Prostate gland (tissue), 2 donors: ENCODE data around the gene SERPINA6. TPM values are rescaled to one million over a fixed set of nuclear protein-coding genes. Genes with fewer than 3 reads are reported as not detected.

ENCODE experiments used
- DNase-seq: peaks from one replicate; pipeline ENCODE4 v3.0.0-alpha.2; 2019; ENCODE audit warnings: low spot score
- H3K27ac ChIP-seq, 2 donors: fragments of 200-600 bp; sonication (generic); 2 replicates each; pipeline ENCODE4 v1.5.1; 2017 to 2019
- H3K27me3 ChIP-seq: fragments of 200-600 bp; sonication (generic); replicated peaks from 2 replicates; pipeline ENCODE4 v1.5.1; 2019; ENCODE audit not compliant: insufficient read depth
- H3K36me3 ChIP-seq, 2 donors: fragments of 200-600 bp; sonication (generic); 1 replicate in 1 of 2; 2 replicates in 1 of 2; pipeline versions ENCODE4 v1.5.1 to v1.8.1; 2017 to 2019
- H3K4me1 ChIP-seq: fragments of 200-600 bp; sonication (generic); replicated peaks from 2 replicates; pipeline ENCODE4 v1.5.1; 2019
- H3K4me3 ChIP-seq, 2 donors: fragments of 200-600 bp; sonication (generic); 2 replicates each; pipeline ENCODE4 v1.5.1; 2017 to 2019
- H3K9me3 ChIP-seq: fragments of 200-600 bp; sonication (generic); 2 replicates; pipeline ENCODE4 v1.5.1; 2017
- POLR2A ChIP-seq: fragments of 450-650 bp; IDR thresholded peaks from one replicate; pipeline ENCODE4 v1.6.1; 2016; ENCODE audit warnings: antibody characterized with exemption, mild to moderate bottlenecking
- POLR2AphosphoS5 ChIP-seq: sonication (generic); formaldehyde crosslinking; IDR thresholded peaks from one replicate; pipeline ENCODE4 v1.6.1; 2017; ENCODE audit warnings: antibody characterized with exemption
- WGBS: methylation state at CpG from one replicate; pipeline ENCODE4 v1.1.5; 2018; 5-methylcytosine and 5-hydroxymethylcytosine counted together
- intact Hi-C: fragments of 100-400 bp; cut with DNase I; formaldehyde crosslinking; loops from one replicate; pipeline ENCODE4 v1.14.2; 2022
- total RNA-seq, 2 donors: library from RNA; depleted of rRNA; stranded (reverse); fragments of >200 nt; gene quantifications; one replicate each; pipeline ENCODE4 v1.1.0, GENCODE V29; 2016
- TF ChIP-seq, protein P1 (sequence below), 4 experiments: fragments of 200-600 bp in 2 of 4; fragments of 450-650 bp in 2 of 4; sonication (generic) in 2 of 4; IDR thresholded peaks; 1 replicate in 3 of 4; 2 replicates in 1 of 4; pipeline ENCODE4 v1.5.1; 2016 to 2019; ENCODE audit warnings: antibody characterized with exemption in 4 of 4, mild to moderate bottlenecking in 2 of 4, moderate library complexity in 2 of 4

SERPINA6 gene
- total RNA-seq, 2 donors from 2014 or later = not detected

DNA sequence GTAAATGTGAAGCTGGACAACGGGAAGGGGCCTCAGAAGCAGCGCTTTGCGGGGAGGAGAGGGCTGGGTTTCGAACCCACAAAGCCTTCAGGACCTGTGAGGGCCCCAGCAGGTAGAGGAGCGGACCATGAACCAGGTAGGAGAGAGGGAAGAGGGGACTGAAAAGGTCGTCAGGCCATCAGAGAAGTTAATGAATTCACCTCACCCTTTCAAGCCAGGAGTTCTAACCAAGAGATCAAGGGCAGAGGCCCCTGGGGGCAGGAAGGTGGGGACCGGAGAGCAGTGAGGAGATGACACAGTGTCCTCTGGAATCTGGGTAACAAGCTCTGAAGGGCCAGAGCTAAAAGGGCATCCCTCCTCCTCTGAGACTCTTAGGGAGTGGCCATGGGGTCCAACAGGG is 45.8 kb upstream of the SERPINA6 start:
- intact Hi-C loops = no loop called here
- TF ChIP-seq, protein P1, sequence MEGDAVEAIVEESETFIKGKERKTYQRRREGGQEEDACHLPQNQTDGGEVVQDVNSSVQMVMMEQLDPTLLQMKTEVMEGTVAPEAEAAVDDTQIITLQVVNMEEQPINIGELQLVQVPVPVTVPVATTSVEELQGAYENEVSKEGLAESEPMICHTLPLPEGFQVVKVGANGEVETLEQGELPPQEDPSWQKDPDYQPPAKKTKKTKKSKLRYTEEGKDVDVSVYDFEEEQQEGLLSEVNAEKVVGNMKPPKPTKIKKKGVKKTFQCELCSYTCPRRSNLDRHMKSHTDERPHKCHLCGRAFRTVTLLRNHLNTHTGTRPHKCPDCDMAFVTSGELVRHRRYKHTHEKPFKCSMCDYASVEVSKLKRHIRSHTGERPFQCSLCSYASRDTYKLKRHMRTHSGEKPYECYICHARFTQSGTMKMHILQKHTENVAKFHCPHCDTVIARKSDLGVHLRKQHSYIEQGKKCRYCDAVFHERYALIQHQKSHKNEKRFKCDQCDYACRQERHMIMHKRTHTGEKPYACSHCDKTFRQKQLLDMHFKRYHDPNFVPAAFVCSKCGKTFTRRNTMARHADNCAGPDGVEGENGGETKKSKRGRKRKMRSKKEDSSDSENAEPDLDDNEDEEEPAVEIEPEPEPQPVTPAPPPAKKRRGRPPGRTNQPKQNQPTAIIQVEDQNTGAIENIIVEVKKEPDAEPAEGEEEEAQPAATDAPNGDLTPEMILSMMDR (IDR thresholded peaks at IDR 0.05) = no peak
- TF ChIP-seq POLR2AphosphoS5 = no peak
- no peak for TF ChIP-seq POLR2A
- Histone ChIP-seq H3K36me3 (no peaks in the 10 kb centered on the region), H3K4me1 (no peaks in the 10 kb centered on the region), H3K9me3 (no peaks in the 10 kb centered on the region), H3K27ac (no peak overlapping the region), H3K4me3 (no peak overlapping the region), H3K27me3 (no peaks in the 10 kb centered on the region)
- 90% methylated on average over 7 of the region's 7 CpGs for WGBS
- no peak for DNase-seq

- no peak overlapping the region for H3K4me3 ChIP-seq
- DNase-seq = no peak
- no peaks in the 10 kb centered on the region for H3K9me3 ChIP-seq
- H3K4me1 ChIP-seq = no peaks in the 10 kb centered on the region
- no peaks in the 10 kb centered on the region for H3K36me3 ChIP-seq
- intact Hi-C loops = no loop called here
- 68% methylated on average over 3 of the region's 3 CpGs for WGBS
- H3K27ac ChIP-seq = no peak overlapping the region
- TF ChIP-seq POLR2A = no peak
- TF ChIP-seq, protein P1 (IDR thresholded peaks at IDR 0.05) = no peak
- H3K27me3 ChIP-seq = no peaks in the 10 kb centered on the region
Observed at GRCh38 chr14:94368243-94368590, 45.1 kb upstream of the SERPINA6 start.

GRCh38 chr14:94367347-94368242 is 44.5 kb upstream of the SERPINA6 start:
- TF ChIP-seq POLR2AphosphoS5 = no peak
- TF ChIP-seq POLR2A = no peak
- TF ChIP-seq, protein P1 (IDR thresholded peaks at IDR 0.05) = no peak
- H3K9me3 ChIP-seq = no peaks in the 10 kb centered on the region
- H3K27me3 ChIP-seq = no peaks in the 10 kb centered on the region
- no peak for DNase-seq
- intact Hi-C loops = no loop called here
- WGBS = 89% methylated on average over 12 of the region's 12 CpGs
- no peak overlapping the region for H3K4me3 ChIP-seq
- H3K36me3 ChIP-seq = no peaks in the 10 kb centered on the region
- H3K4me1 ChIP-seq = no peaks in the 10 kb centered on the region
- H3K27ac ChIP-seq = no peak overlapping the region

GRCh38 chr14:94366146-94366915 is 43.2 kb upstream of the SERPINA6 start, which contains the start of gene SERPINA2:
TSS of gene SERPINA2 (minus strand) at chr14:94366698.
- Histone ChIP-seq H3K9me3 (no peaks in the 10 kb centered on the region), H3K27ac (no peak within 1 kb of the TSS), H3K36me3 (no peaks in the 10 kb centered on the region), H3K4me3 (no peak within 1 kb of the TSS), H3K27me3 (no peaks in the 10 kb centered on the region), H3K4me1 (no peaks in the 10 kb centered on the region)
- TF ChIP-seq POLR2AphosphoS5 = no peak
- TF ChIP-seq POLR2A = no peak
- TF ChIP-seq, protein P1 (IDR thresholded peaks at IDR 0.05) = no peak
- DNase-seq = no peak
- intact Hi-C loops = no loop called here
- 90% methylated on average over 14 of the region's 14 CpGs for WGBS
